ENCODE measurements around the gene CHAC2. TPM values are rescaled to one million over a fixed set of nuclear protein-coding genes. Genes with fewer than 3 reads are reported as not detected.
A peak's percentile ranks its signal among the peaks of the same experiment; 100 is the strongest.
"Not testable (repeated sequence)": the region's sequence is repeated elsewhere in the genome, so short reads cannot be mapped to it uniquely, and the experiment has no call there.

Gene CHAC2
- total and polyA plus RNA-seq, 2 experiments from 2014 or later: 2.1 to 3.8 TPM

- Histone ChIP-seq H3K36me3 (replicated peaks; ENCODE audit: insufficient read depth, low read depth) (peaks cover 1% of the 10 kb centered on the region), H3K27ac (no peak overlapping the region), H3K4me3 (no peak overlapping the region), H3K79me2 (no peaks in the 10 kb centered on the region), H4K20me1 (ENCODE audit: insufficient read depth, poor library complexity, severe bottlenecking) (no peaks in the 10 kb centered on the region), H3K9me3 (ENCODE audit: low read depth) (no peaks in the 10 kb centered on the region), H2AFZ (no peak overlapping the region), H3K27me3 (no peaks in the 10 kb centered on the region), H3K4me1 (ENCODE audit: insufficient read depth) (no peaks in the 10 kb centered on the region), H3K4me2 (no peak overlapping the region), H3K9me2 (replicated peaks; ENCODE audit: insufficient read depth) (no peaks in the 10 kb centered on the region)
- TF ChIP-seq EZH2 (IDR thresholded peaks at IDR 0.05; ENCODE audit: borderline replicate concordance): no peak
- TF ChIP-seq EZH2phosphoT487 (IDR thresholded peaks at IDR 0.05; ENCODE audit: low read depth, severe bottlenecking, unreplicated experiment): no peak
- no peak for TF ChIP-seq CTCF (IDR thresholded peaks at IDR 0.05; ENCODE audit: poor library complexity)
- over 99% methylated on average over 15 of the region's 15 CpGs for WGBS (ENCODE audit: low lambda C conversion rate, missing lambda C conversion rate)
- DNase-seq (ENCODE audit: low spot score): no peak
Measured at GRCh38 chr2:53756644-53757043, 11.0 kb upstream of the CHAC2 start.

- WGBS (ENCODE audit: low lambda C conversion rate, missing lambda C conversion rate): 96% methylated on average over 14 of the region's 14 CpGs
- not testable (repeated sequence) for H2AFZ ChIP-seq; H3K4me1 ChIP-seq (ENCODE audit: insufficient read depth); H3K4me3 ChIP-seq; H3K9me3 ChIP-seq (ENCODE audit: low read depth); H3K4me2 ChIP-seq; H4K20me1 ChIP-seq (ENCODE audit: insufficient read depth, poor library complexity, severe bottlenecking); H3K27ac ChIP-seq; H3K9me2 ChIP-seq (replicated peaks; ENCODE audit: insufficient read depth); H3K36me3 ChIP-seq (replicated peaks; ENCODE audit: insufficient read depth, low read depth); DNase-seq (ENCODE audit: low spot score); H3K79me2 ChIP-seq; H3K27me3 ChIP-seq
Measured at GRCh38 chr2:53757206-53757605, 10.4 kb upstream of the CHAC2 start.

- TF ChIP-seq EZH2phosphoT487 (IDR thresholded peaks at IDR 0.05; ENCODE audit: low read depth, severe bottlenecking, unreplicated experiment) (no peak), CTCF (IDR thresholded peaks at IDR 0.05; ENCODE audit: poor library complexity) (no peak), EZH2 (IDR thresholded peaks at IDR 0.05; ENCODE audit: borderline replicate concordance) (no peak)
- no peaks in the 10 kb centered on the region for H3K9me2 ChIP-seq (replicated peaks; ENCODE audit: insufficient read depth)
- H3K27ac ChIP-seq: peak overlapping the region; percentile 63
- 60% methylated on average over 1 of the region's 1 CpG for WGBS (ENCODE audit: low lambda C conversion rate, missing lambda C conversion rate)
- no peaks in the 10 kb centered on the region for H4K20me1 ChIP-seq (ENCODE audit: insufficient read depth, poor library complexity, severe bottlenecking)
- no peak for DNase-seq (ENCODE audit: low spot score)
- no peaks in the 10 kb centered on the region for H3K27me3 ChIP-seq
- peaks cover 8% of the 10 kb centered on the region for H3K4me1 ChIP-seq (ENCODE audit: insufficient read depth)
- no peak overlapping the region for H3K4me3 ChIP-seq
- H3K79me2 ChIP-seq: peaks cover 11% of the 10 kb centered on the region
- peak overlapping the region; percentile 27 for H3K4me2 ChIP-seq
- no peak overlapping the region for H2AFZ ChIP-seq
- no peaks in the 10 kb centered on the region for H3K9me3 ChIP-seq (ENCODE audit: low read depth)
- peaks cover 4% of the 10 kb centered on the region for H3K36me3 ChIP-seq (replicated peaks; ENCODE audit: insufficient read depth, low read depth)
Measured at GRCh38 chr2:53765767-53766166, 1.8 kb upstream of the CHAC2 start.

- TF ChIP-seq CTCF (IDR thresholded peaks at IDR 0.05; ENCODE audit: poor library complexity) (no peak), EZH2 (IDR thresholded peaks at IDR 0.05; ENCODE audit: borderline replicate concordance) (no peak), EZH2phosphoT487 (IDR thresholded peaks at IDR 0.05; ENCODE audit: low read depth, severe bottlenecking, unreplicated experiment) (no peak)
- peak overlapping the region; percentile 53 for H3K4me3 ChIP-seq
- H3K36me3 ChIP-seq (replicated peaks; ENCODE audit: insufficient read depth, low read depth): no peaks in the 10 kb centered on the region
- H2AFZ ChIP-seq: peak overlapping the region; percentile 70
- peaks cover 13% of the 10 kb centered on the region for H3K79me2 ChIP-seq
- H3K4me2 ChIP-seq: peak overlapping the region; percentile 78
- no peaks in the 10 kb centered on the region for H3K9me2 ChIP-seq (replicated peaks; ENCODE audit: insufficient read depth)
- H4K20me1 ChIP-seq (ENCODE audit: insufficient read depth, poor library complexity, severe bottlenecking): no peaks in the 10 kb centered on the region
- no peaks in the 10 kb centered on the region for H3K9me3 ChIP-seq (ENCODE audit: low read depth)
- 6% methylated on average over 12 of the region's 12 CpGs for WGBS (ENCODE audit: low lambda C conversion rate, missing lambda C conversion rate)
- DNase-seq (ENCODE audit: low spot score): peak; percentile 54
- H3K27me3 ChIP-seq: no peaks in the 10 kb centered on the region
- H3K4me1 ChIP-seq (ENCODE audit: insufficient read depth): peaks cover 8% of the 10 kb centered on the region
- H3K27ac ChIP-seq: peak overlapping the region; percentile 77
Measured at GRCh38 chr2:53768242-53768542, 588 bp downstream of the CHAC2 start.

All from hepatocyte (in vitro differentiated cells).